Smooth muscle cell (in vitro differentiated cells): ENCODE measurements around the gene COG7. TPM values are rescaled to one million over a fixed set of nuclear protein-coding genes. Genes with fewer than 3 reads are reported as not detected.

Source experiments
- DNase-seq: peaks from one replicate; lab custom pipeline; 2025; ENCODE audit not compliant: unreplicated experiment; lab: John Stamatoyannopoulos, UW
- H2AFZ ChIP-seq: fragments of 200-600 bp; sonication (generic); 2 replicates; pipeline ENCODE4 v1.6.0; 2016; ENCODE audit warnings: antibody characterized with exemption, low read depth, mild to moderate bottlenecking
- H3F3A ChIP-seq: fragments of 200-600 bp; sonication (generic); 2 replicates; pipeline ENCODE4 v1.6.0; 2017; ENCODE audit warnings: antibody characterized with exemption, low read depth
- H3K27ac ChIP-seq: fragments of 200-600 bp; sonication (generic); 2 replicates; pipeline ENCODE4 v1.5.1; 2016; ENCODE audit warnings: low read depth, mild to moderate bottlenecking
- H3K27me3 ChIP-seq: fragments of 200-600 bp; sonication (generic); 2 replicates; pipeline ENCODE4 v1.6.1; 2016; ENCODE audit warnings: low read depth, mild to moderate bottlenecking
- H3K36me3 ChIP-seq: fragments of 200-600 bp; sonication (generic); 2 replicates; pipeline ENCODE4 v1.5.1; 2016; ENCODE audit warnings: low read depth
- H3K4me1 ChIP-seq: fragments of 200-600 bp; sonication (generic); 2 replicates; pipeline ENCODE4 v1.5.1; 2016; ENCODE audit warnings: low read depth
- H3K4me2 ChIP-seq: fragments of 200-600 bp; sonication (generic); 2 replicates; pipeline ENCODE4 v1.6.0; 2016; ENCODE audit warnings: mild to moderate bottlenecking
- H3K4me3 ChIP-seq: fragments of 200-600 bp; sonication (generic); 2 replicates; pipeline ENCODE4 v1.5.1; 2016; ENCODE audit warnings: mild to moderate bottlenecking
- H3K79me2 ChIP-seq: fragments of 200-600 bp; sonication (generic); 2 replicates; pipeline ENCODE4 v1.6.0; 2016; ENCODE audit warnings: low read depth, mild to moderate bottlenecking
- H3K9ac ChIP-seq: fragments of 200-600 bp; sonication (generic); 2 replicates; pipeline ENCODE4 v1.6.0; 2016; ENCODE audit warnings: low read depth
- H3K9me3 ChIP-seq: fragments of 200-600 bp; sonication (generic); replicated peaks from 2 replicates; pipeline ENCODE4 v1.5.1; 2016; ENCODE audit warnings: low read depth
- H4K20me1 ChIP-seq: fragments of 200-600 bp; sonication (generic); 2 replicates; pipeline ENCODE4 v1.6.0; 2016; ENCODE audit warnings: low read depth
- WGBS: methylation state at CpG from one replicate; pipeline ENCODE4 v1.1.7; 2016; ENCODE audit warnings: low lambda C conversion rate; 5-methylcytosine and 5-hydroxymethylcytosine counted together
- polyA plus RNA-seq: library from polyadenylated mRNA; unstranded; fragments of >200 nt; fragmentation: Nextera tagmentation; extraction: Ambion mirVana; gene quantifications from 2 replicates; pipeline ENCODE4 v1.2.1, GENCODE V29; 2016
- total RNA-seq: library from RNA; depleted of rRNA; stranded (reverse); fragments of >200 nt; gene quantifications from 2 replicates; pipeline ENCODE4 v1.2.3, GENCODE V29; 2014
- TF ChIP-seq, protein P1 (sequence below): fragments of 200-600 bp; sonication (generic); IDR thresholded peaks from 2 replicates; pipeline ENCODE4 v1.5.1; 2017; ENCODE audit warnings: borderline replicate concordance, mild to moderate bottlenecking, antibody characterized with exemption; ENCODE audit not compliant: insufficient read depth, poor library complexity, severe bottlenecking

The COG7 gene
- total and polyA plus RNA-seq, 2 experiments from 2014 or later = 17.2 to 17.6 TPM

DNA sequence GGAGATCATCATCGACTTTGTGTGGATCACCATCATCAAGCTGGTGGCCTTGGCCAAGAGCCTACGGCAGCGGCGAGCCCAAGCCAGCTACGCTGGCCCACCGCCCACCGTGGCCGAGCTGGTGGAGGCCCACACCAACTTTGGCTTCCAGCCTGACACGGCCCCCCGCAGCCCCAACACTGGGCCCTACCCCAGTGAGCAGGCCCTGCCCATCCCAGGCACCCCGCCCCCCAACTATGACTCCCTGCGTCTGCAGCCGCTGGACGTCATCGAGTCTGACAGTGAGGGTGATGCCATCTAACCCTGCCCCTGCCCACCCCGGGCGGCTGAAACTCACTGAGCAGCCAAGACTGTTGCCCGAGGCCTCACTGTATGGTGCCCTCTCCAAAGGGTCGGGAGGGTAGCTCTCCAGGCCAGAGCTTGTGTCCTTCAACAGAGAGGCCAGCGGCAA, 72.5 kb downstream of the COG7 start:
- Histone ChIP-seq H3F3A (no peaks in the 10 kb centered on the region), H3K4me2 (no peak overlapping the region), H3K27me3 (no peaks in the 10 kb centered on the region), H3K27ac (no peak overlapping the region), H3K9me3 (no peaks in the 10 kb centered on the region), H2AFZ (no peak overlapping the region), H3K36me3 (no peaks in the 10 kb centered on the region), H3K9ac (no peak overlapping the region), H4K20me1 (no peaks in the 10 kb centered on the region), H3K4me1 (no peaks in the 10 kb centered on the region), H3K79me2 (no peaks in the 10 kb centered on the region), H3K4me3 (no peak overlapping the region)
- no peak for DNase-seq
- TF ChIP-seq, protein P1, sequence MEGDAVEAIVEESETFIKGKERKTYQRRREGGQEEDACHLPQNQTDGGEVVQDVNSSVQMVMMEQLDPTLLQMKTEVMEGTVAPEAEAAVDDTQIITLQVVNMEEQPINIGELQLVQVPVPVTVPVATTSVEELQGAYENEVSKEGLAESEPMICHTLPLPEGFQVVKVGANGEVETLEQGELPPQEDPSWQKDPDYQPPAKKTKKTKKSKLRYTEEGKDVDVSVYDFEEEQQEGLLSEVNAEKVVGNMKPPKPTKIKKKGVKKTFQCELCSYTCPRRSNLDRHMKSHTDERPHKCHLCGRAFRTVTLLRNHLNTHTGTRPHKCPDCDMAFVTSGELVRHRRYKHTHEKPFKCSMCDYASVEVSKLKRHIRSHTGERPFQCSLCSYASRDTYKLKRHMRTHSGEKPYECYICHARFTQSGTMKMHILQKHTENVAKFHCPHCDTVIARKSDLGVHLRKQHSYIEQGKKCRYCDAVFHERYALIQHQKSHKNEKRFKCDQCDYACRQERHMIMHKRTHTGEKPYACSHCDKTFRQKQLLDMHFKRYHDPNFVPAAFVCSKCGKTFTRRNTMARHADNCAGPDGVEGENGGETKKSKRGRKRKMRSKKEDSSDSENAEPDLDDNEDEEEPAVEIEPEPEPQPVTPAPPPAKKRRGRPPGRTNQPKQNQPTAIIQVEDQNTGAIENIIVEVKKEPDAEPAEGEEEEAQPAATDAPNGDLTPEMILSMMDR = no peak
- 96% methylated on average over 16 of the region's 20 CpGs for WGBS

DNA sequence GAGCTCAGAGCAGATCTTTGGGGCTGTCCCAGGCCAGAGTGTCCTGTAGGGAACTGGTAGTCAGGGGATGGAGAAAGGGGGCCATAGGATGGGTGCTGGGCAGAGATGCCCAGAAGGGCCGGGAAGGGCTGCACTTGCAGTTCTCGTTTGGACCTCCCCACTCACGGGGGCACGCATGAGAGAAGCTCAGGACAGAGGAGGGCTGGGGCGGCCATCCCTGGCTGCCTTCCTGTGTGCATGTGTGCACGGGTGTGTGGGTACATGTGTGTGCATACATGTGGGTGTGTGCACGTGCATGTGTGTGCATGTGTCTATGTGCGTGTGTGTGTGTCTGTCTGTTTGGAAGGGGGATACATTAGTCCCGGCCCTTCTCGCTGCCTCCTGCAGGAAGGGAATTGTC, 73.3 kb downstream of the COG7 start:
- H3K27ac ChIP-seq = no peak overlapping the region
- no peaks in the 10 kb centered on the region for H3K36me3 ChIP-seq
- no peaks in the 10 kb centered on the region for H3F3A ChIP-seq
- H3K4me1 ChIP-seq = no peaks in the 10 kb centered on the region
- no peaks in the 10 kb centered on the region for H3K27me3 ChIP-seq
- H3K79me2 ChIP-seq = no peaks in the 10 kb centered on the region
- TF ChIP-seq, protein P1 = no peak
- H3K9ac ChIP-seq = no peak overlapping the region
- H3K4me2 ChIP-seq = no peak overlapping the region
- 86% methylated on average over 10 of the region's 10 CpGs for WGBS
- no peaks in the 10 kb centered on the region for H4K20me1 ChIP-seq
- no peak overlapping the region for H2AFZ ChIP-seq
- no peak overlapping the region for H3K4me3 ChIP-seq
- H3K9me3 ChIP-seq = no peaks in the 10 kb centered on the region
- no peak for DNase-seq

DNA sequence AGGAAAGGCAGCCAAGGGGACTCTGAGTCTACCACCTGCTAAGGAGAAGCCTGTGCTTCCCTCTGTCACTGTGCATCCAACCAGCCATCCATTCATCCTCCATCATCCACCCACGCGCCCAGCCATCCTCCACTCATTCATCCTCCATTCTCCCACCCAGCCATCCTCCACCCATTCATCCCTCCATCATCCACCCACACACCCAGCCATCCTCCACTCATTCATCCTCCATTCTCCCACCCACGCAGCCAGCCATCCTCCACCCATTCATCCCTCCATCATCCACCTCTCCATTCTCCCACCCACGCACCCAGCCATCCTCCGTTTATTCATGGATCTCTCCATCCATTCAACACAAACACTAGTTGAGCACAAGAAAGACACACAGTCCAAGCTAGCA, 74.1 kb downstream of the COG7 start:
- Histone ChIP-seq H3K36me3 (no peaks in the 10 kb centered on the region), H3K9ac (no peak overlapping the region), H3K4me3 (no peak overlapping the region), H3K4me1 (no peaks in the 10 kb centered on the region), H3F3A (no peaks in the 10 kb centered on the region), H3K79me2 (no peaks in the 10 kb centered on the region), H3K9me3 (no peaks in the 10 kb centered on the region), H3K27ac (no peak overlapping the region), H3K27me3 (no peaks in the 10 kb centered on the region), H2AFZ (no peak overlapping the region), H4K20me1 (no peaks in the 10 kb centered on the region), H3K4me2 (no peak overlapping the region)
- 92% methylated on average over 3 of the region's 5 CpGs for WGBS
- TF ChIP-seq, protein P1 = no peak
- no peak for DNase-seq

DNA sequence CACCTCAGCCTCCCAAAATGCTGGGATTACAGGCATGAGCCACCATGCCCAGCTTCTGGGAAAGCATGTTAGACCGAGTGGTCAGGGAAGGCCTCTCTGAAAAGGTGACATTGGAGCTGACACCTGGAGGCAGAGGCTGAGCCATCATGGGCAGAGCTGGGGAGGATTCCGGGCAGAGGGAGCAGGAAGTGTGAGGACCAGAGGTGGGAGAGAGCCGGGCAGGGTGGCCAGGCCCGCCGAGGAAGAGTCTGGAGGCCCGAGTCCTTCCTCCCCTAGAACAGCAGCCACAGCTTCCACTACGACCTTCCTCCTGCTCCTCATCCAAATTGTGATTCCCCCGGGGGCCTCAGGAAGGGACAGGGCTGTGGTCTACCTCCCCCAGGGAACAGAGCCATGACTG, 74.7 kb downstream of the COG7 start:
- no peaks in the 10 kb centered on the region for H3K9me3 ChIP-seq
- no peak overlapping the region for H3K27ac ChIP-seq
- H3K79me2 ChIP-seq = no peaks in the 10 kb centered on the region
- H3K36me3 ChIP-seq = no peaks in the 10 kb centered on the region
- no peaks in the 10 kb centered on the region for H4K20me1 ChIP-seq
- WGBS = 88% methylated on average over 8 of the region's 8 CpGs
- no peak overlapping the region for H2AFZ ChIP-seq
- no peaks in the 10 kb centered on the region for H3K27me3 ChIP-seq
- no peaks in the 10 kb centered on the region for H3K4me1 ChIP-seq
- DNase-seq = no peak
- H3K4me3 ChIP-seq = no peak overlapping the region
- TF ChIP-seq, protein P1 = no peak
- H3F3A ChIP-seq = no peaks in the 10 kb centered on the region
- H3K9ac ChIP-seq = no peak overlapping the region
- H3K4me2 ChIP-seq = no peak overlapping the region
